Measurements from ENCODE around the gene SNX10. TPM values are rescaled to one million over a fixed set of nuclear protein-coding genes. Genes with fewer than 3 reads are reported as not detected.

The SNX10 gene
- total and polyA plus RNA-seq, 2 of the 8 experiments (the other 6 are each of a cell fraction or from before 2014, with no cell fraction given) = 4.4 to 9.6 TPM

GRCh38 chr7:26409661-26410547 is 118.2 kb downstream of the SNX10 start (continued):
- TF ChIP-seq ATF3 (IDR thresholded peaks at IDR 0.05; ENCODE audit: insufficient read depth, low read depth, low read length) (no peak), JUN (IDR thresholded peaks at IDR 0.05; ENCODE audit: low read depth, low read length) (no peak)

Data from H1 (cell line).